ENCODE results near the gene EMILIN2.
"Not testable (repeated sequence)": the region's sequence is repeated elsewhere in the genome, so short reads cannot be mapped to it uniquely, and the experiment has no call there.

EMILIN2 gene

DNA sequence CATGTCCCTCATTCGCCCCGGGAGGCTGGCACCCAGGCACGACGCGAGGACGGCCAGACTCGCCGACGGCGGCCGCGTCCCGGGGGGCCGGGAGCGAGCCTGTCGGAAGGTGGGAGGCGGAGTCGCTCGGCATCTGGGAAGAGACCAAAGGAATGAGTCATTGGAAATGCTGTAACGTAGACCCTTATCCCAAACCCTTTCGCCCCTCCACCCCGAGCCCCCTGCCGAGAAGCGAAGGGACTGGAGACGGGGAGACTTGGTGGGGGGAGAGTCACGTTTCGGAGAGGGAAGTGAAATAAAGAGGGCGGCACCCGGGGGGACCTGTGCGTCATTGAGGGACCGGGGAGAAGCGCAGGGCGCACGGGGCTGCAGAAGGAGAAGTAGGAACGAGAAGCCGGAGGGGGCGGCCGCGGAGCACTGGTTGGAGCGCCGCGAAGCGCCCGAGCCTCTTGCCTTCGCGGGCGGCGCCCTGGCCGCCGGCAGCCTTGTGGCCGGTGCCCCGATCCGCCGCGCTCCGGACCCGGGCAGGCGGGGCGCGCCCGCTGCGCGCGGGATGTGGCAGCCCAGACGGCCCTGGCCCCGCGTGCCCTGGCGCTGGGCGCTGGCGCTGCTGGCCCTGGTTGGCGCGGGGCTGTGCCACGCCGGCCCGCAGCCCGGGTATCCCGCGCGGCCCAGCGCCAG is at the start of gene EMILIN2:
Gene EMILIN2 (plus strand): TSS at position 371 of the 681 bp plus-strand sequence. CDS start 183 bp downstream, at position 554.
- DNase-seq = no peak

GRCh38 chr18:2797951-2798350 is 48.9 kb upstream of the EMILIN2 start:
- no peak for DNase-seq

GRCh38 chr18:2799369-2799768 is 47.4 kb upstream of the EMILIN2 start:
- no peak for DNase-seq

DNA sequence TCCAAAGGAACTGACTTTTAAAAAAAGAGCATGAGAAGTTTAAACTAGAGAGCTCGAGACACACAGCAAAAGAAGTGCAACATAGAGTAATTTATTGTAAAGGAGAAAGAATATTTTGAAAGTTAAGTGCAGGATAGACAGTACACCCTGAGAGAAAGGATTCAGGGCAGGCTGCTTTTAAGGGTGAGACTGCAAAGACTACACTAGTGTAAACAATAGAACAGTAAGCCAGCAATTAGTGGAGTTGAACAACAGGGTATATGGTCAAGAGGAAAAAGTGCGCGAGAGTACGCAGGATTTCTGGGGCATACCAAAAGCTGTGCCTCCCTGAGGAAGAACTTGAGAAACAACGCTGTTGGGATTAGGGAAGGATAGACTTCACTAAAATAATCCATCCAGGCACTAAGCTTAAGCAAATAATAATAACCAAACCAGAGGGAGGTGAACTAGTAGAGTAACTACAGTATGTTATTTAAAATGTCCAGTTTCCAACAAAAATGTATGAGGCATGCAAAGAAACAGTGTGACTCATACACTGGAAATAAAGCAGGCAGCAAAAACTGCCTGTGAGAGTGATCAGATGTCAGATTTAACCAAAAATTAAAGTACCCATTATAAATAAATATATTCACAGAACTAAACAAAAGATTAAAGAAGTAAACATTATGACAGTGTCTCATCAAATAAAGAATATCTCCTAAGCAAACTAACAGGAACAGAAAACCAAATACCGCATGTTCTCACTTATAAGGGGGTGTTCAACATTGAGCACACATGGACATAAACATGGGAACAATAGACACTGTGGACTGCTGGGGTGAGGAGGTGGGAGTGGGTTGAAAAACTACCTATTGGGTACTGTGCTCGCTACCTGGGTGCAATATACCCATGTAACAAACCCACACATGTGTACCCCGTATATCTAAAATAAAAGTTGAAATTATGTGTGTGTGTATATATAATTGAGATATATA is 40.5 kb upstream of the EMILIN2 start:
- no peak for DNase-seq

DNA sequence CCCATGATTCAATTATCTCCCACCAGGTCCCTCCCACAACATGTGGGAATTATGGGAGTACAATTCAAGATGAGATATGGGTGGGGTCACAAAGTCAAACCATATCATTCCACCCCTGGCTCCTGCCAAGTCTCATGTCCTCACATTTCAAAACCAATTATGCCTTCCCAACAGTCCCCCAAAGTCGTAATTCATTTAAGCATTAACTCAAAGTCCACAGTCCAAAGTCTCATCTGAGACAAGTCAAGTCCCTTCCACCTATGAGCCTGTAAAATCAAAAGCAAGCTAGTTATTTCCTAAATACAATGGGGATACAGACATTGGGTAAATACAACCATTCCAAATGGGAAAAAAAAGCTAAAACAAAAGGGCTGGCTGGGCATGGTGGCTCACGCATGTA is 38.2 kb upstream of the EMILIN2 start:
- not testable (repeated sequence) for DNase-seq

DNA sequence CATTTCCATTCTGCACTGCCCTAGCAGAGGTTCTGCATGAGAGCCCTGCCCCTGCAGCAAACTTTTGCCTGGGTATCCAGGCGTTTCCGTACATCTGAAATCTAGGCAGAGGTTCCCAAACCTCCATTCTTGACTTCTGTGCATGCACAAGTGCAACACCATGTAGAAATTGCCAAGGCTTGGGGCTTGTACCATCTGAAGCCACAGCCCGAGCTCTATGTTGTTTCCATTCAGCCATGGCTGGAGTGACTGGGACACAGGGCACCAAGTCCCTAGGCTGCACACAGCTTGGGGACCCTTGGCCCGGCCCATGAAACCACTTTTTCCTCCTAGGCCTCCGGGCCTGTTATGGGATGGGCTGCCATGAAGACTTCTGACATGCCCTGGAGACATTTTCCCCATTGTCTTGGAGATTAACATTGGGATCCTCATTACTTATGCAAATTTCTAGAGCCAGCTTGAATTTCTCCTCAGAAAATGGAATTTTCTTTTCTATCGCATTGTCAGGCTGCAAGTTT is 37.1 kb upstream of the EMILIN2 start:
- not testable (repeated sequence) for DNase-seq

DNA sequence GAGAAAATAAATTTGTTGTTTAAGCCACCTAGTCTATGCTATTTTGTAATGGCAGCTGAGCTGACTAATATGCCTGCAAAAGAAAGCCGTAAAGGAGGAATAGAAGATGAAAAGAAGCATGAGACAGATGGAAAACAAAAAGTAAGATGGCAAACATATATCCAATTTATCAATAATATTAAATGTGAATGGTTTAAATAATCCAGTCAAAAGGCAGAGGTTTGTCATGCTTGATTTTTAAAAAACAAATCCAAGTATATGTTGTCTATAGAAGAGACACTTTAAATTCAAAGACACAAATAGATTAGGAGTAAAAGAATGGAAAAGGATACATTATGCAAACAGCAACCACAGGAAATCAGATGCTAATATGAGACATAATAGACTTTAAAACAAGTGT is 35.4 kb upstream of the EMILIN2 start:
- DNase-seq = no peak

DNA sequence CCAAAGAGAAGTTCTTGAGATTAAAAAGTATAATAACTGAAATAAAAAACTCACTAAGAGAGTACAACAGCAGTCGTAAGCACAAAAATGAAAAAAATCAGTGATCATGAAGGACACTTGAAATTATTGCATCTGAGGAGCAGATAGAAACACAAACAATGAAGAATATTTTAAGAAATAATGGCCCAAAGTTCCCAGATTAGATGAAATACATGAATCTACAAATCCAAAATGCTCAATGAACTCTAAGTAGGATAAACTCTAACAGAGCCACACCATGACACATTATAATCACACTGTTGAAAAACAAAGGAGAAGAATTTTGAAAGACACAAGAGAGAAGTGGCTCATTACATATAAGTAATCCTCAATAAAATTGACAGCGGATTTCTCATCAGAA is 31.9 kb upstream of the EMILIN2 start:
- no peak for DNase-seq

- DNase-seq = no peak
These were observed 28.5 kb upstream of the EMILIN2 start for GRCh38 chr18:2818281-2818680.

GRCh38 chr18:2821695-2822094 is 25.1 kb upstream of the EMILIN2 start:
- DNase-seq = no peak

GRCh38 chr18:2822213-2822921 is 24.4 kb upstream of the EMILIN2 start:
- no peak for DNase-seq

DNA sequence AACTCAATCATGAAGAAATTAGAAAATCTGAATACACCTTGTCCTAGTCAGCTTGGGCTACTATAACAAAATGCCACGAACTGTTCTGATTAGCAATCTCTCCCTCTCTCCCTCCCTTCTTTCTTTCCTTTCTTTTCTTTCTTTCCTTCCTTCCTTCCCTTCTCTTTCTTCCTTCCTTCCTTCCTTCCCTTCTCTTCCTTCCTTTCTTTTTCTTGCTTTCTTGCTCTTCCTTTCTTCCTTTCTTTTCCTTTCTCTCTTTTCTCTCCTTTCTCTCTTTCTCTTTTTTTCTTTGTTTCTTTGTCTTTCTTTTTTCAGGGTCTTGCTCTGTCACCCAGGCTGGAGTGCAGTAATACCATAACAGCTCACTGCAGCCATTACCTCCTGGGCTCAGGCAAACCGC is 23.6 kb upstream of the EMILIN2 start:
- no peak for DNase-seq

GRCh38 chr18:2823966-2824365 is 22.8 kb upstream of the EMILIN2 start:
- no peak for DNase-seq

DNA sequence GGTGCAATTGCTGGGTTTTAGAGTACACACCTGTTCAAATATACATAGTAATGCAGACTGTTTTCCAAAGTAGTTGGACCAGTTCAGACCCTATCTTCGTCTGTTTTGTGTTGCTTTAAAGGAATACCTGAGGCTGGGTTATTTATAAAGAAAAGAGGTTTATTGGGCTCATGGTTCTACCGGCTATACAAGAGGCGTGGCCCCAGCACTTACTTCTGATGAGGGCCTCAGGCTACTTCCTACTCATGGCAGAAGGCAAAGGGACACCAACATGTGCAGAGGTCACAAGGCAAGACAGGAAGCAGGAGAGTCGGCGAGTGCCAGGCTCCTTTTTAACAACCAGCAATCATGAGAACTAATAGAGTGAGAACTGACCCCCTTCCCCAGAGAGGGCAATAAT is 21.9 kb upstream of the EMILIN2 start:
- DNase-seq = no peak

DNA sequence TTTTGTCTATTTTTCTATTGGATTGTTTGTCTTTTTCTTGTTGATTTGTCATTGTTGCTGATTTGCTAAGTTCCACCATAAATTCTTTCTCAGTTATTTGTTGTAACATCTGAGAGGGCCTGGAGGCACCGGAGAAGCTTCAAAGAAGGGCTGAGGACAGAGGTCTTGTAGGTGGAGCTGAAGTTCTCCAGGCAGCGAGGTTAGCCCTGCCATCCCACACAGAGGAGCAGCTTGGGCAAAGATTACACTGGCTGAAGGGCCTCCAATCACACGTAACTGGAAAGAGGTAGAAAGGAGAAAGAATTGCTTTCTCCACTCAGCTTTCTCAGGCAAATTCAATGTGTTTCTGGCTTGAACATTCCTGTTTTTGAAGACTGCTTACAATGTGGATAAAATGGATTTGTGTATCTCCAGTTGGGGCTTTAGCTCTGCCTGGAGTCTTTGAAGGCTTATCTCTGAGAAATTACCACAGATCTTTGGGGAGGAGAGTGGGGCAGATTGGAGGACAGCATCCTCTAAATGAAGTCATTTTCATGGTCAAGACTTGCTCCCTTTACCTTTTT is 21.1 kb upstream of the EMILIN2 start:
- DNase-seq = no peak

DNA sequence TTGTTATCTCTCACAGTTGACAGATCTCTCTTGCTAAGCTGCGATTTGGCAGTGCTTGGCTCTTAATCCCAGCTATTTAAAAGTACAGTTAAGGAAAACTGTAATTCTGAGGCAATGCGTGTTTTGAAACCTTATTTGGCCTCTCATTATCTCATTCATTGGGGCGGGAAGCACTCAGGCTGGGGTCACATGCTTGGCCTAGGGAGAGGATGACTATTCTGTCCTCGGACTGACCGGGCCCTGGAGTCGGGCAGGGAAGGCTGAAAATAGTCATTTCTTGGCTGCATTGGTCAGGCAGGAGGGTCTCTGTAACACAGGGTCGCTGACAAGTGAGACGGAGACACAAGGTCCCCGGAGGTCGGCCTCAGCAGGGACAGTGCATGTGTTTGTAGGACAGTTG is 20.2 kb upstream of the EMILIN2 start:
- DNase-seq = no peak

GRCh38 chr18:2827061-2827460 is 19.7 kb upstream of the EMILIN2 start:
- no peak for DNase-seq

DNA sequence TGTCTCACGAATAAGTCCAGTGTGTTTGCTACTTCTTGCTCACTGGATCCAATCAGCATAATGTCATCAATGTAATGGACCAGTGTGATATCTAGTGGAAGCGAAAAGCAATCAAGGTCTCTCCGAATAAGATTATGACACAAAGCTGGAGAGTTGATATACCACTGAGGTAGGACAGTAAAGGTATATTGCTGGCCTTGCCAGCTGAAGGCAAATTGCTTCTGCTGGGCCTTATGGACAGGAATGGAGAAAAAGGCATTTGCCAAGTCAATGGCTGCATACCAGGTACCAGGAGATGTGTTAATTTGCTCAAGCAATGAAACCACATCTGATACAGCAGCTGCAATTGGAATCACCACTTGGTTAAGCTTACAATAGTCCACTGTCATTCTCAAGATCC is 10.7 kb upstream of the EMILIN2 start:
- DNase-seq = not testable (repeated sequence)

DNA sequence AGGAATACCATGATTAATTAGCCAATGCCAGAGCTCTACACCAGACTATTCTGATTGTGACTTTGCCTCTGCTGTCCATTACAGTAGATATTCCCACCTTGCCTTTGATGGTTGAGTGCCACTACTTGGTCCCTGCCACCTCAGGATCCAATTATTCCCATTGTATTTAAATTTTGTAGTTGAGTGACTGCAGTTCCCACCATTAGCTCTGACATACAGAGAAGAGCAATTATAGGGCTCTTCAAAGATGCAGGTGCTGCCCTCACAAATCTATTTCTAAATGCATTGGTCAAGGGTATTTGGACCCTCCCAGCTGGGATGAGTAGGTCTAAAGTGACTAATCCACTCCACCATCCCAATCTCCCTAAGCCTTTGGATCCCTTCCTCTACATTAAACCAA is 9.5 kb upstream of the EMILIN2 start:
- DNase-seq = not testable (repeated sequence)

DNA sequence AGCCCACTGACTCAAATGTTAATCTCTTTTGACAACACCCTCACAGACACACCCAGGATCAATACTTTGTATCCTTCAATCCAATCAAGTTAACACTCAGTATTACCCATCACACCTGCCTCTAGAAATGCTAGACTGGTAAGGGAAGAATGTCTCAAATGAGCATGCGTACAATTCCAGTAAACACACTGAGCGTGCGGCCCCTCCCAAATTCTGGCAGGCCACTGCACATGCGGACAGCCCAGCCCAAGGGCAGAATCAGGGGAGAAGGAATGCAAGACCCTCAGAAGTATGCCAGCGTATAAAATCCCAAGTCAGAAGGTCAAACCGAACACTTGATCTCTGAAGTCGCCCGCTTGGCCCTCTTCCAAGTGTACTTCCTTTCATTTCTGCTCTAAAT is 7.6 kb upstream of the EMILIN2 start:
- DNase-seq = no peak

DNA sequence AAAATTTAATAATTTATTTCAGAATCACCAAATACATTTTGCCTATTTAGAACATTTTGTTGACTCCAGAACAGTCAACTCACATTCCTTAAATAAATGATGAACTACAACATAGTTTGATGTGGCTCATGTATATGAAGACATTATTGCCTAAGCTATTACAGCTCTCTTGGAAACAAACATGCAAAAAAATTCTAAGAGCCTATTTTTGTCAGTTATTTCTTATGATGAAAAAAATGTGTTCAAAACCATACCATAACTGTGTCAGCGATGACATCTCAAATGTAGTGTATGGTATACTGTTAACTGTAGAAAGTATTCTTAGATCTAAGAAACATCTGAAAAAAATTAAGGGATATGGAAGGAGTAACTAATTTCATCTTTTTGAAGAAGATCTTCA is 6.3 kb upstream of the EMILIN2 start:
- DNase-seq = no peak

- no peak for DNase-seq
These were observed 3.7 kb upstream of the EMILIN2 start for GRCh38 chr18:2843146-2843545.

- no peak for DNase-seq
These were observed 1.6 kb upstream of the EMILIN2 start for GRCh38 chr18:2845172-2845571.

Data from DMS 273 treated with DMSO at 0.1 percent for 48 hours (cell line).